DMS 273 (cell line): ENCODE measurements around the gene ZBTB16.
A peak's percentile ranks its signal among the peaks of the same experiment; 100 is the strongest.

Experiments used
- DNase-seq: peaks from one replicate; lab custom pipeline; 2025; ENCODE audit not compliant: unreplicated experiment; lab: John Stamatoyannopoulos, UW

The ZBTB16 gene

GRCh38 chr11:114149689-114150407 lies 90.3 kb downstream of the ZBTB16 start:
- no peak for DNase-seq

- no peak for DNase-seq
Observed at GRCh38 chr11:114150671-114151070, 91.2 kb downstream of the ZBTB16 start.

GRCh38 chr11:114151631-114152030 lies 92.1 kb downstream of the ZBTB16 start:
- no peak for DNase-seq

- no peak for DNase-seq
Observed at GRCh38 chr11:114152162-114152561, 92.7 kb downstream of the ZBTB16 start.

- DNase-seq = no peak
Observed at GRCh38 chr11:114152785-114153184, 93.3 kb downstream of the ZBTB16 start.

GRCh38 chr11:114153224-114153623 lies 93.7 kb downstream of the ZBTB16 start:
- DNase-seq = no peak

- no peak for DNase-seq
Observed at GRCh38 chr11:114154271-114155047, 94.9 kb downstream of the ZBTB16 start.

- no peak for DNase-seq
Observed at GRCh38 chr11:114155116-114155515, 95.6 kb downstream of the ZBTB16 start.

- DNase-seq = no peak
Observed at GRCh38 chr11:114156131-114156581, 96.6 kb downstream of the ZBTB16 start.

- no peak for DNase-seq
Observed at GRCh38 chr11:114156782-114157181, 97.3 kb downstream of the ZBTB16 start.

GRCh38 chr11:114157476-114158050 lies 98.1 kb downstream of the ZBTB16 start:
- no peak for DNase-seq

GRCh38 chr11:114158421-114158820 lies 98.9 kb downstream of the ZBTB16 start:
- no peak for DNase-seq

GRCh38 chr11:114158886-114159285 lies 99.4 kb downstream of the ZBTB16 start:
- no peak for DNase-seq

- no peak for DNase-seq
Observed at GRCh38 chr11:114159320-114159719, 99.8 kb downstream of the ZBTB16 start.

GRCh38 chr11:114159802-114160632 lies 100.5 kb downstream of the ZBTB16 start:
- peak; percentile 96 for DNase-seq

GRCh38 chr11:114160894-114161293 lies 101.4 kb downstream of the ZBTB16 start:
- no peak for DNase-seq

- no peak for DNase-seq
Observed at GRCh38 chr11:114161486-114162250, 102.2 kb downstream of the ZBTB16 start.

GRCh38 chr11:114162719-114163123 lies 103.2 kb downstream of the ZBTB16 start:
- DNase-seq = peak; percentile 92

- peak; percentile 55 for DNase-seq
Observed at GRCh38 chr11:114163229-114163631, 103.7 kb downstream of the ZBTB16 start.

GRCh38 chr11:114163830-114164401 lies 104.4 kb downstream of the ZBTB16 start:
- no peak for DNase-seq
